ENCODE data around the gene EIF6.
"Not testable (repeated sequence)": the region's sequence is repeated elsewhere in the genome, so short reads cannot be mapped to it uniquely, and the experiment has no call there.

EIF6 gene

GRCh38 chr20:35315632-35316020 is 31.1 kb upstream of the EIF6 start:
- 0 out of 2 replicates have a peak, but pooled peaks have one; percentile 30 for TF ChIP-seq ZNF600 (tag by site-specific recombination; IDR thresholded peaks at IDR 0.05)
- H3K36me3 ChIP-seq (ENCODE audit: control insufficient read depth in 2 of 2, insufficient read depth in 1 of 2, low read length in 2 of 2); H3K9me3 ChIP-seq (ENCODE audit: control insufficient read depth, insufficient read depth, low read depth, low read length); H3K4me3 ChIP-seq (ENCODE audit: low read depth, low read length); H3K27ac ChIP-seq (ENCODE audit: extremely low read depth, low read depth, low read length): not testable (repeated sequence)
- POLR2A ChIA-PET: interaction anchor here (0.7 kb wide), 1 partner anchor 147 kb away, joined by 3 read pairs; no protein-coding TSS in a partner anchor
- CTCF ChIA-PET: interaction anchor here (1.1 to 2.8 kb wide), 3 partner anchors 12 to 123 kb away, joined by 3 to 13 read pairs (median 8); no protein-coding TSS in a partner anchor
- H3K4me1 ChIP-seq (ENCODE audit: control insufficient read depth, insufficient read depth, low read length): peaks cover 39% of the 10 kb centered on the region

GRCh38 chr20:35314816-35315631 is 30.5 kb upstream of the EIF6 start:
- ChIA-PET POLR2A (interaction anchor here (0.7 kb wide), 1 partner anchor 146 kb away, joined by 3 read pairs; no protein-coding TSS in a partner anchor), CTCF (interaction anchor here (0.6 to 2.8 kb wide), 4 partner anchors 12 to 468 kb away, joined by 3 to 13 read pairs (median 6); no protein-coding TSS in a partner anchor)
- Histone ChIP-seq H3K4me3 (ENCODE audit: low read depth, low read length) (no peak overlapping the region), H3K27ac (ENCODE audit: extremely low read depth, low read depth, low read length) (no peak overlapping the region), H3K36me3 (ENCODE audit: control insufficient read depth in 2 of 2, insufficient read depth in 1 of 2, low read length in 2 of 2) (no peaks in the 10 kb centered on the region), H3K9me3 (ENCODE audit: control insufficient read depth, insufficient read depth, low read depth, low read length) (no peaks in the 10 kb centered on the region), H3K4me1 (ENCODE audit: control insufficient read depth, insufficient read depth, low read length) (peaks cover 33% of the 10 kb centered on the region)
- TF ChIP-seq HOXC10 (CRISPR knock-in tag; IDR thresholded peaks at IDR 0.05) (no peak), ZBTB26 (tag by site-specific recombination; optimal IDR thresholded peaks at IDR 0.05) (no peak), ZNF449 (tag by site-specific recombination; IDR thresholded peaks at IDR 0.05) (peak; percentile 19; the same call in 1 of the 2 replicates), ZSCAN16 (tag by site-specific recombination; IDR thresholded peaks at IDR 0.05) (no peak), ZNF274 (IDR thresholded peaks at IDR 0.05; ENCODE audit: low read length) (no peak), ZNF274 (tag by site-specific recombination; IDR thresholded peaks at IDR 0.05; ENCODE audit: borderline replicate concordance) (no peak), ZBTB6 (tag by site-specific recombination; IDR thresholded peaks at IDR 0.05) (no peak), ZNF501 (tag by site-specific recombination; IDR thresholded peaks at IDR 0.05) (no peak), PRDM6 (tag by site-specific recombination; IDR thresholded peaks at IDR 0.05) (peak; percentile 58), SCRT2 (tag by site-specific recombination; IDR thresholded peaks at IDR 0.05) (peak; percentile 64; the same call in 1 of the 2 replicates), ZNF837 (tag by site-specific recombination; IDR thresholded peaks at IDR 0.05) (no peak), ZFP3 (tag by site-specific recombination; IDR thresholded peaks at IDR 0.05; ENCODE audit: low read depth) (no peak), PRDM1 (tag by site-specific recombination; IDR thresholded peaks at IDR 0.05) (peak; percentile 44; the same call in 1 of the 2 replicates), KLF9 (tag by site-specific recombination; IDR thresholded peaks at IDR 0.05; ENCODE audit: low read depth) (no peak), ZNF37A (tag by site-specific recombination; IDR thresholded peaks at IDR 0.05) (no peak), ZBTB7A (tag by site-specific recombination; IDR thresholded peaks at IDR 0.05; ENCODE audit: low read depth) (no peak), ZNF133 (tag by site-specific recombination; IDR thresholded peaks at IDR 0.05) (no peak)

Measured in HEK293 (cell line).